Stimulated activated CD4-positive, alpha-beta T cell treated with anti-CD3 and anti-CD28 coated beads, Interleukin-12 subunit alpha, Interleukin-12 subunit beta, amount 100 ng/mL, for 4 hours (primary cell): ENCODE measurements around the gene EAF2.
"Not testable (repeated sequence)": the region's sequence is repeated elsewhere in the genome, so short reads cannot be mapped to it uniquely, and the experiment has no call there.

ENCODE experiments used
- DNase-seq: peaks from one replicate; pipeline ENCODE4 v3.0.0-alpha.2; 2020

EAF2 gene

GRCh38 chr3:121834671-121835464, at the start of gene EAF2, which contains the start of gene IQCB1:
Gene EAF2 (plus strand): TSS chr3:121835209. CDS start chr3:121835286, 77 bp downstream.
Gene IQCB1 (minus strand): TSS chr3:121835060. CDS start chr3:121828960, 6,100 bp downstream.
- DNase-seq, result peak; percentile 92

GRCh38 chr3:121786485-121786884, 48.5 kb upstream of the EAF2 start:
- DNase-seq, result no peak

- no peak for DNase-seq
Observed at GRCh38 chr3:121793078-121793477, 41.9 kb upstream of the EAF2 start.

GRCh38 chr3:121794264-121794983, 40.6 kb upstream of the EAF2 start:
- no peak for DNase-seq

- no peak for DNase-seq
Observed at GRCh38 chr3:121796970-121797369, 38.0 kb upstream of the EAF2 start.

GRCh38 chr3:121800906-121801305, 34.1 kb upstream of the EAF2 start:
- no peak for DNase-seq

- no peak for DNase-seq
Observed at GRCh38 chr3:121803771-121804320, 31.2 kb upstream of the EAF2 start.

GRCh38 chr3:121809249-121809648, 25.8 kb upstream of the EAF2 start:
- DNase-seq, result no peak

GRCh38 chr3:121817753-121818152, 17.3 kb upstream of the EAF2 start:
- no peak for DNase-seq

GRCh38 chr3:121818578-121818977, 16.4 kb upstream of the EAF2 start:
- DNase-seq, result no peak

- no peak for DNase-seq
Observed at GRCh38 chr3:121819236-121819635, 15.8 kb upstream of the EAF2 start.

- no peak for DNase-seq
Observed at GRCh38 chr3:121821421-121822199, 13.4 kb upstream of the EAF2 start.

- DNase-seq, result no peak
Observed at GRCh38 chr3:121822973-121823372, 12.0 kb upstream of the EAF2 start.

GRCh38 chr3:121834157-121834670, 795 bp upstream of the EAF2 start:
- DNase-seq, result no peak

GRCh38 chr3:121835465-121835801, 424 bp downstream of the EAF2 start:
- DNase-seq, result no peak

- DNase-seq, result no peak
Observed at GRCh38 chr3:121836064-121836463, 1.1 kb downstream of the EAF2 start.

GRCh38 chr3:121836481-121836880, 1.5 kb downstream of the EAF2 start:
- no peak for DNase-seq

- DNase-seq, result no peak
Observed at GRCh38 chr3:121839962-121840361, 5.0 kb downstream of the EAF2 start.

GRCh38 chr3:121844892-121845291, 9.9 kb downstream of the EAF2 start:
- DNase-seq, result no peak

- no peak for DNase-seq
Observed at GRCh38 chr3:121852256-121852655, 17.2 kb downstream of the EAF2 start.

GRCh38 chr3:121855555-121855954, 20.5 kb downstream of the EAF2 start:
- no peak for DNase-seq

GRCh38 chr3:121857778-121858177, 22.8 kb downstream of the EAF2 start:
- DNase-seq, result not testable (repeated sequence)

GRCh38 chr3:121863247-121863646, 28.2 kb downstream of the EAF2 start:
- not testable (repeated sequence) for DNase-seq
